ENCODE data around the gene SLC43A3.

GRCh38 chr11:57421066-57421465 is 5.9 kb downstream of the SLC43A3 start:
- TF ChIP-seq CTCF (IDR thresholded peaks at IDR 0.05; ENCODE audit: low read depth, low read length, poor library complexity, severe bottlenecking) = no peak
- no peak for TF ChIP-seq EZH2phosphoT487 (IDR thresholded peaks at IDR 0.05; ENCODE audit: borderline replicate concordance, low read length)

Measured in DOHH2 (cell line).